HG03439 (cell line): ENCODE results near the gene MUC5B.

Experiments used
- ATAC-seq: cut with Tn5 transposase; IDR thresholded peaks from one replicate; pipeline ENCODE4 v1.9.1; 2021; ENCODE audit warnings: mild to moderate bottlenecking, moderate library complexity; ENCODE audit not compliant: unreplicated experiment

Gene MUC5B

DNA sequence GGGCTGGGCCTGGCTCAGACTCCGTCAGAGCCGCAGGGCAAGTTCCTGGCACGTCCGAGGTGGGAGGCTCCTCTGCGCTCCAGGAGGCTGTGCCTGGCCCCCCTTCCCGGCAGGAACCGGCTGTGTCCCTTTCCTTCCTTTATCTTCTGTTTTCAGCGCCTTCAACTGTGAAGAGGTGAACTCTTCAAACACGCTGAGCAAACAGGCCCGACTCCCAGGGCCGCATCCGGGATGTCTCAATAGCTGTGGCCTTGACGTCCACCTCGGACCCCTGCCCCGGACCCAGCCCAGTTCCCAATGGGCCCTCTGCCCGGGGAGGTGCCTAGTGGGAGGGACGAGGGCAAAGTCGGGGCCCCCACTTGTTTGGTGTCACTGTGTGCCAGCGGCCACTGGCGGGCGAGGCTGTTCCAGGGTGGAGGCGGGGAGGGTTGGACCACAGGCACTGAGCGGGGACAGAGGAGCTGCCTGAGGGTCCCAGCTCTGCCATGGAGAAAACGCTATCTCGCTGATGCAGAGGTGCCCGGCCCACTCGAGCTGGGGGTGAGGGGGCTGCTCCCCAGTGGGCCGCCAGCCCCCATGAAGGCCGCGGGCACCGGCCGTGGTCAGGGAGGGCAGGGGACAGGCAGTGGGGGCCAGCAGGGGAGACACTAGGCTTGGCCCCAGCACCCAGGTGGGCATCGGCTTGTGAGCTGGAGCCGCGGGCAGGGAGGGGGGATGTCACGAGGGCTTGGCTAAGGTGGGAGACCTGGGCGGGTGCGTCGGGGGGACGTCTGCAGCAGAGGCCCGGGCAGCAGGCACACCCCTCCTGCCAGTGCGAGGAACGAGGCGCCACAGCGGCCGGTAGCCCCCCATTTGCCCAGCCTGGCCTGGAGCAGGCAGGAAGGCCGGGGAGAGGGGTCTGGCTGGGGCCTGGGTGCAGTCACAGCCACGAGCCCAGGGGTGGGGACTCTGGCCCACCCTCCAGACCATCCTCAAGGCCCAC lies 2.7 kb upstream of the MUC5B start:
- ATAC-seq: no peak

DNA sequence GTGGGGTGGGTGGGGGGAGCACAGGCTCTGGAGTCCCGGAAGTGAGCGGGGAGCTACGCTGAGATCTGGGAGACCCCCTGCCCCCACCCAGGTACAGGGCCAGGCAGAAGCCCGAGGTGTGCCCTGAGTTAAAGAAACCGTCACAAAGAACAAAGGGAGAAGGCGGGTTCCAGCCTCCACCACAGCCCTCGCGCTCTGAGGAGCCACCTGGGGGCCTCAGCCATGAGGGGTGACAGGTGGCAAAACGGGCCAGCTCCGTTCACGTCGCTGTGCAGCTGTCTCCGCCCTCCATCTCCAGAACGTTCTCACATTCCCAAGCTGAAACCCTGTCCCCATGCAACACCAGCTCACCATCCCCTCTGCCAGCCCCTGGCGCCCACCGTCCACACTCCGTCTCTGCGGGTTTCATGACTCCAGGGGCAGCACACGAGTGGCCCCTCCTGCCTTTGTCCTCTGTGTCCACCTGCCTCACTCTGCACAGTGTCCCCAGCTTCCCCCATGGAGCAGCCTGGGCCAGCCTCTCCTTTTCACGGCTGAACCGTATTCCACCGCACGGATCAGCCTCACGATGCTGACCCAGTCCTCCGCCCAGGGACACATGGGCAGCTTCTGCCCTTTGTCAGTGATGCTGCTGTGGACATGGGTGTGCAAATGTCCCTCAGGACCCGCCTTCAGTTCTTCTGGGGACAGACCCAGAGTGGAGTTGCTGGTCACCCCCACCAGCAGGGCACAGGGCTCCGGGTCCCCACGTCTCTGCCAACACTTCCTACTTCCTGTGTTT lies 1.7 kb upstream of the MUC5B start:
- no peak for ATAC-seq

DNA sequence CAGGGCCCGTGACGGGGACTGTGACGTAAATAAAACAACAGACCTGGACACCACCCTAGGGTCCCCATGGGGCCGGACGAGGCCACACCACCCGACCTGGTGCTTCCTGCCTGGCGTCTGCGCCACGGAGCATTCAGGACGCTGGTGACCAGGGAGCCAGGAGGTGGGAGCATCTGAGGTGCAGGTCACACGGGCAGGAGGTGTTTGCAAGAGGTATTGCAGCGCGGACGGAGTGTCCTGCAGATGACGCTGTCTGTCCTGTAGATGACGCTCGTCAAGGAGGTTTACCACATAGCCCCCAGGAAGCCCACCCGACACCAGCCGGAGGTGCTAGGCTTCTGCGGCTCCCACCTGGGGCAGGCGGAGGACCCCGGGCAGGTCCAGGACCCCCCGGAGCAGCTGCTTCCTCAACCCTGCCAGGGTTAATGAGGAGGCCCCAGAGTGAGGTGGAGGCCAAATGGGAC lies 986 bp upstream of the MUC5B start:
- no peak for ATAC-seq

DNA sequence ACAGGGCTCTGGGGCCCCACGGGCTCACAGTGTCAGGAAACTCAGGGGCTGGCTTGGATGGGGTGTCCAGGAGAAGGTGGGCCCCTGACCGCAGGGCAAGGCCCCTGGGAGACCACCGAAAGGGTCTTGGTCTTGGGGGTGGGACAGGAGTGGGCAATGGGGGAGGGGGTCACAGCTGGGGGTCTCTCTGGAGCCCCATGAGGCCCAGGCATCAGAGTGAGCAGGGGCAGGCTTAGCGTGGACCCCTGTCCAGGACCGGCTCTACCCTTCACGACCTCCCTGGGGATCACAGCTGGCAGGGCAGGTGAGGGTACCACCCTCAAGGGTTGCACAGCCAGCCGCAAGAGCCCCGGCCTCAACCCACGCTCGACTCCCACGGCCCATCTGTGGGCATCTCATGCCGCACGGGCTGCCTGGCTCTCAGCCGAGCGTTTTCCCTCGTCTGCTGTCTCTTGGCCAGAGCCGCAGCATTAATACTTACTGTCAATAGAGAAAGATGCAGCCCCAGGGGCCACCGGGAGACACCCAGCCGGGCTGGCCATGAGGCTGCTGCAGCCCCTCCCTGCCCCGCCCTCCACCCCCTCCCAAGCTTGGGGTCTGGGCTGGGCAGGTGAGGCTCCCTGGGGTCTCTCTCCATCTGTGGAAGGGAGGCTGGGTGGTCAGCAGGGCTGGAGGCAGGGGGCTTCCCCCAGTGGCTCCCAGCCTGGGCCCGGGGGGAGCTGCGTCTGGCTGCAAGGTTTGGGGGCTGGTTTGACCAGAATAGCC lies 662 bp downstream of the MUC5B start:
- no peak for ATAC-seq

DNA sequence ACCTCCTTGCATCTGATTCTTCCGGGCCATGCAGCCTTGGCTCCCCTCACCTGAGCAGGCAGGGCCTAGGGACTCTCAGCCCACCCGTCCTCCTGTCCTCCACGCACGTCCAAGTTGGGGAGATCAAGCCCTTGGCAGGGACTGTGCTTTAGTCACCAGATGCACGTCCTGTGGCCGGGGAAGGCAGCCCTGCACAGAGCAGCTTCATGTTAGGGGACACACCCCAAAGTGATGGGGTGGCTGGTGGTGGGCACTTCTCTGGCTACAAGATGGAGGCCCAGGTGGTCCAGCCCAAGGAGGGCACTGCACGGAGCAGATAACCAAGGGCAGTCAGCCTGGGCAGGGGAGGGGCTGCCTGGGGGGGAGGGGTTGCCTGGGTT lies 1.2 kb downstream of the MUC5B start:
- ATAC-seq: no peak

DNA sequence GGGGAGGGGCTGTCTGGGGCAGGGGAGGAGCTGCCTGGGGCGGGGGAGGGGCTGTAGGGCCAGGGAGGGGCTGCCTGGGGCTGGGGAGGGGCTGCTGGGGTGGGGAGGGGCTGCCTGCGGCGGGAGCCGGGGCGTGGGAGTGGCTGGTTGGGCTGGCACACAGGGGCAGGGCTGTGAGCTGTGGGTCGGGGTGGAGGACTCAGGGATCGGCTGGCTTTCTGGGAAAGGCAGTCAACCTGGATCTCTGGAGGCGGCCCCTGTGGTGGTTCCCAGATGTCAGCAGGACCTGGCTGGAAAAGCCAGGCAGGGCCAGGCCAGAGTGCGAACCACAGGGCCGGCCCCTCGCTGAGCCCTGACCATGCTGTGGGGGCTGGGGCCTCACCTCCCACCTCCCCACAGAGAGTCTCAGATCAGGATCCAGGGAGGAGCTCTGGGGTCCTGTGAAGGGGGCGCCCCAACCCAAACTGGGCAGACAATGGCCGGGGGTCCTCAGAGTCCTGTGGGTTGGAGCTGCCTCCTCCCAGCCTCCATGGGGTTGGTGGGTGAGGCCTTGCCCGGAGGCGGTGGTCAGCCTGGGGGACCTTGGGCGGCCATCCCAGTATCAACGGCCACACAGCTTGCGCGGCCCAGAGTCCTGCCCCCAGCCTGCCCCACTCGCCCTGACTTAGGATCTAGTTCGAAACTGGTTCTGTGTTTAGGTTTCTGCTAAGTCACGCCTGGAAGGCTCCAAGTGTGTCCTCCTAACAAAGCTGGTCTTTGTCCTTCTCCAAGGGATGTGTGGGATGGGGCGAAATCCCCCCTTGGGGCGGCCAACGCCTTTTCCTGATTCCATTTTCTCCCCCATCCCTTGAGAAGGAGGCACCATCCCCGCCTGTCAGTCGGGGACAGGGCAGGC lies 1.9 kb downstream of the MUC5B start:
- ATAC-seq: no peak

DNA sequence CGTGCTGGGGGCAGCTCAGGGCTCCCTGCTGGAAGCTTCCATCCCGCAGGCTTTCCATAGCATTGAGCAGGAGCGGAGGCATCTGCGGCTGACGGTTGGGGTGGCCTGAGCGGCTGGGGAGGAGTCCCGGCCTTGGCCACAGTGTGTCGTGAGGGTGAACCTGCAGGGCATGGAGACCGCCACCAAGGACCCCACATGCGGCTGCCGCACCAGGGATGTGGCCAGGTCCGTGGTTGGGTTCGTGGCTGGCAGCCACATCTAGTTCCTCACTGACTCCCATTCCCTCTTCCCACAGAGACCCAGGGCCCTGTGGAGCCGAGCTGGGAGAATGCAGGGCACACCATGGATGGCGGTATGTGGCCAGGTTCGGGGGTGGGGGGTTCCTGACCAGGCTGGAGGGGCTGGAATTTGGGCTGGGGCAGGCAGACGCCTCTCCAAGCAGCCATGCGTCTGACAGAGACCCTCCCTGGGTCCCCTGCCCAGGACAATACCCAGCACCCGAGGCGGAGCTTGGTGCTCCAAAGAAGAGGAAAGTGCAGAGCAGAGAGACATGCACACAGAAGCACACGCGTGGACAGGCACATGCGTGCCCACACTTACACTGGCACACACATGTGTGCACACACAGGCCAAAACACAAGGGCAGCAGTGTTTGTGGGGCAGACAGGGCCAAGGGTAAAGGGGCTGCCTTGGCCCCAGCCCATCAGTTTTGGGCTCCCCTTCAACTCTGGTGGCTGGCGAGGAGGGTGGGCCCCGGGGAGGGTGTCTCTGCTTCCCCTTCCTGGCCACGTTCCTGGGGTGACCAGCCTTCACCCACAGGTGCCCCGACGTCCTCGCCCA lies 2.7 kb downstream of the MUC5B start:
- no peak for ATAC-seq

DNA sequence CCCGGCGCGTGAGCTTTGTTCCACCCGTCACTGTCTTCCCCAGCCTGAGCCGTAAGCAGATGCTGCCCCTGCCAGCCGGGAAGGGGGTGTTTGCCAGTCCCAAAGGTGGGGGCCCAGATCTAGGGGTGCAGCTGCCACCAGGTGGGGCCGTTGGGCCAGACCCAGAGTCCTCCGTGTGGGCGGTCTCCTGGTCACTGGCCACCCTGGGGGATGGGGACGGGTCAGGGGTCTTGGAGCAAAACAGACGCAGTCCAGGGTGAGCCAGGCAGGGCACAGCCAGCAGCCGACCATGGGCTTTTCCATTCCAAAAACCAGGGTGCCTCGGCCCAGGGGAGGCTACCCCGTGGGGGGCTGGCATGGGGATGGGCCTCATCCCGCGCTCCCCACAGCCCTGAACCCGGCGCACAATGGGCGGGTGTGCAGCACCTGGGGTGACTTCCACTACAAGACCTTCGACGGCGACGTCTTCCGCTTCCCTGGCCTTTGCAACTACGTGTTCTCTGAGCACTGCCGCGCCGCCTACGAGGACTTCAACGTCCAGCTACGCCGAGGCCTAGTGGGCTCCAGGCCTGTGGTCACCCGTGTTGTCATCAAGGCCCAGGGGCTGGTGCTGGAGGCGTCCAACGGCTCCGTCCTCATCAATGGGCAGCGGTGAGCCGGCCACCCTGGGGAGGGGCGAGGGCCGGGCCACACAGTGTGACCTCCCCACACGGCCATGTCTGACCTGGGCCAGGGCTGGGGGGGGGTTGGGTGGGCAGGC lies 3.5 kb downstream of the MUC5B start:
- ATAC-seq: no peak

DNA sequence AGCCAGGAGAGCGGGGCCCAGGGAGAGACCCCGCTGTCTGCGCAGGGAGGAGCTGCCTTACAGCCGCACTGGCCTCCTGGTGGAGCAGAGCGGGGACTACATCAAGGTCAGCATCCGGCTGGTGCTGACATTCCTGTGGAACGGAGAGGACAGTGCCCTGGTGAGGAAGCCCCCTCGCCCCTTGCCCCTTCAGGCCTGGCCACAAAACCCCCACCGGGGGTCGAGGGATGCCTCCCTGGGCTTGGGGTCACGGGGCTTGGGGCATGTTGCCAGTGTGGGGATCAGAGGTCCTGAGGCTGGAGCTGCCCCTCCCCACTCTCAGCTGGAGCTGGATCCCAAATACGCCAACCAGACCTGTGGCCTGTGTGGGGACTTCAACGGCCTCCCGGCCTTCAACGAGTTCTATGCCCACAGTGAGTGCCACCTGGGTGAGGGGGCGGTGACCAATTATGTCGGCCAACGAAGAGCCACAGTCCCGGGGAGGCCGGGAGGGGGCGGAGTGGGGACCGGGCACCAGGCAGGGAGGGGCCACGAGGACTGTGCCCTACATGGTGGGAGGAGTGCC lies 4.2 kb downstream of the MUC5B start:
- no peak for ATAC-seq

DNA sequence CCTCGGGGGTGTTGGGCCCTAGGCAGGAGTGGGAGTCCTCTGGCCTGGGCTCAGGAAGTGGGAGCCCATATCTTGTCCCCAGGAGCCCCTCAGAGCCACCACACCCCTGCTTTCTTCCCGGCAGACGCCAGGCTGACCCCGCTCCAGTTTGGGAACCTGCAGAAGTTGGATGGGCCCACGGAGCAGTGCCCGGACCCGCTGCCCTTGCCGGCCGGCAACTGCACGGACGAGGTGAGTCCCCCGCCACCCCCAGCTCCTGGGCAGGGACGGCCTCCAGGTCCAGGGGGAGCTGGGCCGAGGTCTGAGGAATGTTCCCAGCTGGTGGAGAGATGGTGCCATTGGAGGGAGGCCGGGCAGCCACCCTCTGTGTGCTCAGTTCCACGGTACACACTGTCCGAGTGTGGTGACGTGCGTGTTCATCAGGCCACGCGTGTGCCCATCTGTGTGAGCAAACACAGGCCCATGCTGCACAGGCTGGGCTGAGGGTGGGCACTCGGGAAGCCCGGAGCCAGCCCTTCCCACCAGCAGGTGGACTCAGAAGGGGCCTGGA lies 4.8 kb downstream of the MUC5B start:
- ATAC-seq: no peak

DNA sequence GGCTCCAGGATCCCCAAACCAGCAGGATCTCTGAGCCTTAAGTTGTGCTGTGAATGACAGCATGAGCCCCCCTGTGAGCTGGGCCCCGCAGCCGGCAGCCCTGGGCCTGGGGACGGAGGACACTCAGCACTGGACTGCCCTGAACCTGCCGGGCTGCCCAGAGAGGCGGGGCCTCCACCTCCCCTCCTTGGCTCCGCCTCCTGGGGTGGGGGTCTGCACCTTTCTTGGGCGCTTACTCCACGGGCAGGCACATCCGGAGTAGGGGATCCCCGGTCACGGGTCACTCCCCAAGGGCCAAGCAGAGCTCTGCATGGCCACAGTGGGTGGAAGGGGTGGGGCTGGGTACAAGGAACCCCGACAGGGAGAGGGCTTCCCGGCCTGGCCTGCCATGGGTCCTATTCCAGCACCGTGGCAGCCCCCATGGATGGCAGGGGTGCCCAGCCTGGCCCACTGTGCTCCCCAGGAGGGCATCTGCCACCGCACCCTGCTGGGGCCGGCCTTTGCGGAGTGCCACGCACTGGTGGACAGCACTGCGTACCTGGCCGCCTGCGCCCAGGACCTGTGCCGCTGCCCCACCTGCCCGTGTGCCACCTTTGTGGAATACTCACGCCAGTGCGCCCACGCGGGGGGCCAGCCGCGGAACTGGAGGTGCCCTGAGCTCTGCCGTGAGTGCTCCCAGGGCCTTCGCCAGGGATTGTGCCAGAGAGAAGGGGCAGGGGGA lies 5.4 kb downstream of the MUC5B start:
- no peak for ATAC-seq

DNA sequence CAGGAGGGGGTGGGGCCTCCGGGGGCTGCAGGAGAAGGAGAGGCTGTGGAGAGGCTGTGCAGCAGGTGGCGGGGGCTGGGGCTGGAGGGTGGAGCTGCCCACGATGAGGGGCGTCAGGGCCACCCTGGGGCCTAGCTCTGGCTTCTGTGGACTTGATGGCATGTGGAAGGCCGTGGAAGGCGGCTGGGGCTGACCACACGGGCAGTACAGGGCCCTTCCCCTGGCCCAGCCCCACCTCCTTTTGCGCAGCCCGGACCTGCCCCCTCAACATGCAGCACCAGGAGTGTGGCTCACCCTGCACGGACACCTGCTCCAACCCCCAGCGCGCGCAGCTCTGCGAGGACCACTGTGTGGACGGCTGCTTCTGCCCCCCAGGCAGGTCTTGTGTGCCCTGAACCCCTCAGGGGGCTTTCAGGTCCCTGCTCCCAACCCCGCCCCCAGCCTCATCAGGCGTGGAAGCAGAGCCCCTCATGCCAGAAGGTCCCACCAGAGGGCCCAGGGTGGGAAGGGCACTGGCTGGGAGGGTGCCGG lies 6.1 kb downstream of the MUC5B start:
- no peak for ATAC-seq

DNA sequence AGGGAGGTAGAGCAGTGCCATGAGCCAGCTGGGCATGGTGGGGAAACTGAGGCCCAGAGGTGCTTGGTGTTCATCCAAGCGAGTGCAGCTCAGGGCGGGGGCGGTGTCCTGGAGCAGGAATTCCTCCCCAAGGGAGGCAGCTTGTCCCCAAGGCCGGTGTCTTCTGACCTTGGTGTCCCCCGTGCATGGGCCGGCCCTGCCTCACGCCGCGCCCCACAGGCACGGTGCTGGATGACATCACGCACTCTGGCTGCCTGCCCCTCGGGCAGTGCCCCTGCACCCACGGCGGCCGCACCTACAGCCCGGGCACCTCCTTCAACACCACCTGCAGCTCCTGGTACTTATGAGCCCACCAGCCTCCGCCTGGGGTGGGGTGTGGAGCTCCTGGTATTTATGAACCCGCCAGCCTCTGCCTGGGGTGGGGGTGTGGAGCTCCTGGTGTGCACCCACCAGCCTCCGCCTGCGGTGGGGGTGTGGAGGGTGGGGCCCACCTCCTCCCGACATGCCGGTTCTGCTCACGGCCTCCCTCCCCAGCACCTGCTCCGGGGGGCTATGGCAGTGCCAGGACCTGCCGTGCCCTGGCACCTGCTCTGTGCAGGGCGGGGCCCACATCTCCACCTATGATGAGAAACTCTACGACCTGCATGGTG lies 6.7 kb downstream of the MUC5B start:
- ATAC-seq: no peak

DNA sequence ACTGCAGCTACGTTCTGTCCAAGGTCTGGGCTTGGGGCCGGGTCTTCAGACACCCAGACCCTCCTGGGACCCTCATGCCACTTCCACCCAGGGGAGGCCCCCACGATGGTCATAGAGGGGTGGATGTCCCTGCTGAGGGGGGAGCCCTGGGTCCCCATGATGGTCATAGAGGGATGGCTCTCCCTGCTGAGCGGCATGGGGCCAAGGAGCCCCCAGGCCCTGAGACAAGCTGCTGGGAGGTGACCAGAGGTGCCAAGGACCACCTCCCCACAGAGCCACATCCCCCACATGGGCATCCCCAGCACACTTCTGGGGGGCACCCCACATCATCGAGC lies 7.2 kb downstream of the MUC5B start:
- ATAC-seq: no peak

DNA sequence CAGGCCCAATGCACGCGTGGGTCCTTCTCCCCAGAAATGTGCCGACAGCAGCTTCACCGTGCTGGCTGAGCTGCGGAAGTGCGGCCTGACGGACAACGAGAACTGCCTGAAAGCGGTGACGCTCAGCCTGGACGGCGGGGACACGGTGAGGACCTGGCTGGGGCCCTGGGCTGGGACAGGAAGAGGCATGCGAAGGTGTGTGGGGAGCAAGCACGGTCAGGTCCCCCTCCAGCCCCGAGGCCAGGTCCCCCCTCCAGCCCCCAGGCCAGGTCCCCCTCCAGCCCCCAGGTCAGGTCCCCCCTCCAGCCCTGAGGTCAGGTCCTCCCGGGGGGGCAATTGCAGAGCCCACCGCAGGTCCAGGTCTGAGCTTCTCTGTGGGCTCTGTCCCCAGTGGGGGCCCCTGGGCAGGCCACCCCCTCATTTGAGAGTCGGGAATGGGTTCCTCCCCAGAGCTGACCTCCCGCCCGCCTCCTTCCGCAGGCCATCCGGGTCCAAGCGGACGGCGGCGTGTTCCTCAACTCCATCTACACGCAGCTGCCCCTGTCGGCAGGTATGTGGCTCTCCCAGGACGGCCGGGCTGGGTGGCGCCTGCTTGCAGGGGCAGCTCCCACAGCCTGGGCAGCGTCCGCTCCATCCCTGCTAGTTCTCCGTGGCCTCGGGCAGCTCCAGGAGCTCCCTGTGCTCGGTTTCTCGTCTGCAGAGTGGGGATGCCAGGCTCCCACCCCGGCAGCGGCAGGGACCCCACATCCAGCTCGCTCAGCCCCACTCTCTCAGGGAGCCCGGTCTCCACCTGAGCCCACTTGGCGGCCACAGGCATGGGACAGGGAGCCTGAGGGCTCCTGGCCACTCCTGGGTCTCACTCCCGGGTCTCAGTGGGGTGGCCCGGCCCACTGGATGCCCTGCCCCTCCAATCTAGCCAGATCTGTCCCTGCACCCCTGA lies 7.9 kb downstream of the MUC5B start:
- no peak for ATAC-seq
